HEK293 (cell line): Measurements from ENCODE around the gene FOXL2NB.

Source experiments
- CTCF ChIP-seq: fragments of 450-650 bp; formaldehyde crosslinking; IDR thresholded peaks from 2 replicates; pipeline ENCODE4 v1.5.1; 2016; ENCODE audit warnings: missing biosample characterization, missing genetic modification characterization
- ZNF138 ChIP-seq: fragments of 450-650 bp; formaldehyde crosslinking; IDR thresholded peaks from 2 replicates; pipeline ENCODE4 v1.5.1; 2016; ENCODE audit warnings: missing biosample characterization, missing genetic modification characterization, borderline replicate concordance
- ZNF366 ChIP-seq: fragments of 450-650 bp; formaldehyde crosslinking; conservative IDR thresholded peaks from 2 replicates; pipeline ENCODE4 v1.5.1; 2016; ENCODE audit warnings: missing biosample characterization, missing genetic modification characterization

GRCh38 chr3:138944654-138944928 is 2.4 kb upstream of the FOXL2NB start:
- TF ChIP-seq CTCF (tag by site-specific recombination) = no peak
- no peak for TF ChIP-seq ZNF366 (tag by site-specific recombination)
- no peak for TF ChIP-seq ZNF138 (tag by site-specific recombination)
